NCI-H2171 treated with DMSO at 0.1 percent for 48 hours (cell line): ENCODE results near the gene DPP9.
"Not testable (repeated sequence)": the region's sequence is repeated elsewhere in the genome, so short reads cannot be mapped to it uniquely, and the experiment has no call there.

Source experiments
- DNase-seq: peaks from one replicate; lab custom pipeline; 2025; lab: John Stamatoyannopoulos, UW

The DPP9 gene

DNA sequence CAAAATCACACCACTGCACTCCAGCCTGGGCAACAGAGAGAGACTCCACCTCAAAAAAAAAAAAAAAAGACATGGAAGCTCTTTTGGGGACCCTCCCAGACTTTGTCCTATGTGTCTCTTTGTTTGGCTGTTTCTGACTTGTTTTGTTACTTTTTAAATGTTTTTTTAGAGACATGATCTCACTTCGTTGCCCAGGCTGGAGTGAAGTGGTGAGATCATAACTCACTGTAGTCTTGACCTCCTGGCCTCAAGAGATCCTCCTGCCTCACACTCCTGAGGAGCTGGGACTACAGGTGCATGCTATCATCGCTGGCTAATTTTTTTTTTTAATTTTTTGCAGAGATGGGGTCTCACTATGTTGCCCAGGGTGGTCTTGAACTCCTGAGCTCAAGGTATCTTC lies 16.4 kb upstream of the DPP9 start:
- DNase-seq: no peak

DNA sequence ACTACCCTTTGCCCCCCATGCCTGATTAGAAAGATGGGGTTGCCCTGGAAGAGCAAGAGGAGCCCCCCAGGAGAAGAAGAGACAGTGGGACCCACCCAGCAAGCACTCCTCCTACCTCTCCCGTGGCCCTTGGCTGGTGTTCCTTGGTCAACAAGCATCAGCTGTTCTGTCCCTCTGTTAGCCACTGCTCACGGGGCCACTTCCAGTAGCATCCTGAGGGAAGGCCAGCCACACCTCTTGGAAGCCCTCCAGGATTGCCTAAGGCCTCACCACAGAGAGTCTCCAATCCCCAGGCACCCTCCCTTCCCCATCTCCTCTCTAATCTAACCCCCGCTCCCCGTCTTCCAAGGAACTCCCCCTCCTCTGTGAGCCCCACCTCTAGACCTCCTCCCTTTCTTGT lies 15.1 kb upstream of the DPP9 start:
- no peak for DNase-seq

DNA sequence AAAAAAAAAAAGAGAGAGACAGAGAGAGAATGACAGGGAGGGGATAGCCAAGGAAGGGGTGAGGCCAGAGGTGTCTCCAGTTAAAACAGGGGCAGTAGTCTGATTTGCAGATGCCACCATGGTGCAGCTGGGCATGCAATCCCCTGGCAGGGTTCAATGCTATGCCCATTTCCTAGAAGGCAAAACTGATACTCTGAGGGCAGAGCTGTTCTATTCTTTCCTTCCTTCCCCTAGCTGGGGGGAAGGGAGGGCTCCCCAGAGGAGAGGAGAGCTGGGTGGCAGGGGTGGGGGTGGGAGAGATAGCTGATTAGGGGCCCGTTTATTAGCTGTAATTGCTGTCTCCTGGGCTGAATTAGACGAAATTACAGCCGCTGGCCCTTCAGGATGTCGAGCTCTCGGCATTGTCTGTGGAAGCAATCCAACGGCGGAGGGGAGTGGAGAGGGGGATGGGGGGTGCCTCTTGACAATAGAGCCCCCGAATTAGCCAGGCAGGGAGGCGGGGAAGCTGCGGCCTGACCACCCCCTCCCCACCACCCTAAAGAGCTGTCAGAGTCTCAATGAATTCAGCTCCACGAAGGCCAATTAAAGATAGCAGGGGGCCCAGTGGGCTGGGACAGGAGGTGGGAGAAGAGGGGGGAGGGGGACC lies 14.4 kb upstream of the DPP9 start:
- no peak for DNase-seq

DNA sequence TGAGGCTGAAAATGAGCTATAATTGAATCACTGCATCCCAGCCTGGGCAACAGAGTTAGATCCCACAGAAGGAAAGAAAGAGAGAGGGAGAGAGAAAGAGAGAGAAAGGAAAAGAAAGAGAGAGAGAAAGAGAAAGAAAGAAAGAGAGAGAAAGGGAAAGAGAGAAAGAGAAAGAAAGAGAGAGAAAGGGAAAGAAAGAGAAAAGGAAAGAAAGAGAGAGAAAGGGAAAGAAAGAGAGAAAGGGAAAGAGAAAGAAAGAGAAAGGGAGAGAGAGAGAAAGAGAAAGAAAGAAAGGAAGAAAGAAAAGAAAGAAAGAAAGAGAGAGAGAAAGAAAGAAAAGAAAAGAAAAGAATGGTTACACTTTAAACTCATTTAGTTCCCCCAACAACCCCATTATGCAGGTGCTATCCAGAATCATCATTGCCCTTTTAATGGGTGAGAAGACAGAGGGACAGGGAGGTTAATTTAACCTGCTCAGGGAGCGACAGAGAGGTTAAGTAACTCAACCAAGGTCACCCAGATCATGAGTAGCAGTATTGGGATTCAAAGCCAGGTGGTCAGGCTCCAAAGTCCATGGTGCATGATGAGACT lies 10.2 kb upstream of the DPP9 start:
- no peak for DNase-seq

DNA sequence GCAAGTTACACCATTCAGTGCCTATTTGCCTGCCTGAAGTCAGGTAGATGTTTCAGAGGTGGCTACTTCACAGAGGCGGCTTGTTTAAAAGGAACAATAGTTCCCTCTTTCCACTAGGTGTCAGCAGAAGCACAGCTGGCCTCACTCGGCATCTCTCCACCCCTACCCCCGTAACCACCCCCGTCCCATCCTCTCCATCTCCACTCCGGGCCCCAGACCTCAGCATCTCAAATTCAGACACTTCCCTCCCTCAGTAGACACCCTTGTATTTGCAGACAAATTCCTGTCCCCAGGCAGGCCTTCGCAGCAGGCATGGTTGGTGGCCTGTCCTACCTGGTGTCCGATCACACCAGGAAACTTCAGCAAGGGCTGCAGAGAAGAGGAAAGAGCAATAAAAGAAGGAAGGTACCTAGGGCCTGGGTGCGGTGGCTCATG lies 9.1 kb upstream of the DPP9 start:
- peak; percentile 79 for DNase-seq

DNA sequence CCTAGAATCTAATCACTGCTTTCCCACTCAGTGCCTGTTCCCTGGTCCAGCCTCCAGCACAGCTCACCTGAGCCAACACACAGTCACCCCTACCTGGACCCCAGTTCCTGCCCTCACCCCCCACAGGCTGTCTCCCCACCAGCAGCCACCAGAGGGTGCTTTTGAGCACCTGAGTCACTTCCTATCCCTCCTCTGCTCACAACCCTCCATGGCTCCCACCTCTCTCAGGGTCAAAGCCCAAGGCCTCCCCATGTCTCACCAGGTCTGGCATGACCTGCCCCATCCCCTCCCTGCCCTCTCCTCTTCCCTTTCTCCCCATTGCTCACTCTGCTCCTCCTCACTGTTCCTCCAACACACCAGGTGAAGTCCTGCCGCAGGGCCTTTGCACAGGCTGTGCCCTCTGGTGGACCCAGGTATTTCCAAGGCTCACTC lies 7.1 kb upstream of the DPP9 start:
- DNase-seq: no peak

DNA sequence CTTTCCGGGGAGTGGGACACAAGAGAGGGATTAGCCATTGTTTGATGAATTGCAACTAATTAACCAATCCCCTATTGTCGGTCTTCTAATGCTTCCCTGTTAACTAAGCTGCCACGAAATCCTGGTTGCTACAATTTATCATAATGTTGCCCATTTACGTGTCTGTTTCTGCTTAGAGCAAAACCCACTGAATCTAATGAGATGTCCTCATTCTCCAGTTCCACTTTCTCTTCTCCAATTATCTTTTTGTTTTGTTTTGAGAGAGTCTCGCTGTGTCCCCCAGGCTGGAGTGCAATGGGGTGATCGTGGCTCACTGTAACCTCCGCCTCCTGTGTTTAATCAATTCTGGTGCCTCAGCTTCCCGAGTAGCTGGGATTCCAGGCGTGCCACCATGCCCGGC lies 5.2 kb upstream of the DPP9 start:
- DNase-seq: no peak

DNA sequence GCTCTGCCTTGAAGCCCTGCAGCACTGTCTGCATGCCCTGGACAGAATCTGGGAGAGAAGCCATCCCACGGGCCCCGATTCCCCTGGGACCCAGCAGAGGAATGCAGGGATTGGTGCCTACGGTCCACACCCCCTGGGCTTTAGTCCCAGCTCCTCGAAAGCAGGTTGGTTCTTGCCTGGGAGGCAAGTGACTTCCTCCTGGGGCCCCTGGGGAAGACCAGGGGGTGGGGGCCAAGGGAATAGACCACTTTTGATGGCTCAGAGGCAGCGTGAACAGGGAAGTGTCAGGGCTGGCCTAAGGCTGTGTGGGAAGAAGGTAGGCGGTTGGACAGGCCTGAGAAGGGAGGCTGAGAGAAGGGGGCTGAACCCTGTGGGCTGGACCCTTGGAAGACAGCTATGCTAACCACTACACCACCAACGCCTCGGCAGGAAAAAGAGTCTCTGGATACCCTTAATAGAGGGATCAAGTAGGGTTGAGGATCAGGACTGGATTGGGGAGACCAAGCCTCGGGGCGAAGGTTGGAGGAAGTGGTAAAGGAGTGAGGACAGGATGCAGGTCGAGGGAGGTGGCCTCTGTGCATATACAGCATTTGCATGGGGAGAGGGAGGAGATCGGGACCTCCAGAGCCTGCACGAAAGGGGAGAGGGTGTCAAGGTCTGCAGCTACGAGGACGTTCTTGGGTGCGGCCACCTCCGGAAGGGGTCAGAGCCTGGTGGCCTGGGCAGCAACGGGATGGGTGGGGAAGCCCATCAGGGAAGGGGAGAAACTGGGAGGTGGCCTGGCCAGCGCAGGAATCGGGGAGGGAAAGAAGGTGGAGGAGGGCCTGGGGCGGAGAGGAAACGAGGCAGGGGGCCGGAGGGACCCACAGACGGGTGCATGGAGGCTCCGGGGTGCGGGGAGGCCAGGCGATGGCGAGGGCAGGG lies 709 bp downstream of the DPP9 start:
- peak; percentile 46 for DNase-seq

DNA sequence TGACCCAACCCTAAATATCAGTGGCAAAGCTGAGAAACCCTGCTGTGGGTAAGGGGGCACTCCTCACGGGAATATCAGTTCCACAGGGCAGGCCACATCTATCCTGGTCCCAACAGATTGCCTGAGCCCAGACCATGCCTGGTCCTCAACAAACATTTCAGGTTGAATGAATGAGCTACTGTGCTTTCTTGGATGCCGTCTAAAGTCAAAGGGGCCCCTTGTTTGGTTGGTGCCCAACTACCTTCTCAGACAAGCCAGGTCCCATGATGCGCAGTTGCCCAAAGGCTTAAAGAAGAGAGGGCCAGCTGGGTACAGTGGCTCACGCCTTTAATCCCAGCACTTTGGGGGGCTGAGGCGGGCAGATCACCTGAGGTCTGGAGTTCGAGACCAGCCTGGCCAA lies 2.4 kb downstream of the DPP9 start:
- no peak for DNase-seq

DNA sequence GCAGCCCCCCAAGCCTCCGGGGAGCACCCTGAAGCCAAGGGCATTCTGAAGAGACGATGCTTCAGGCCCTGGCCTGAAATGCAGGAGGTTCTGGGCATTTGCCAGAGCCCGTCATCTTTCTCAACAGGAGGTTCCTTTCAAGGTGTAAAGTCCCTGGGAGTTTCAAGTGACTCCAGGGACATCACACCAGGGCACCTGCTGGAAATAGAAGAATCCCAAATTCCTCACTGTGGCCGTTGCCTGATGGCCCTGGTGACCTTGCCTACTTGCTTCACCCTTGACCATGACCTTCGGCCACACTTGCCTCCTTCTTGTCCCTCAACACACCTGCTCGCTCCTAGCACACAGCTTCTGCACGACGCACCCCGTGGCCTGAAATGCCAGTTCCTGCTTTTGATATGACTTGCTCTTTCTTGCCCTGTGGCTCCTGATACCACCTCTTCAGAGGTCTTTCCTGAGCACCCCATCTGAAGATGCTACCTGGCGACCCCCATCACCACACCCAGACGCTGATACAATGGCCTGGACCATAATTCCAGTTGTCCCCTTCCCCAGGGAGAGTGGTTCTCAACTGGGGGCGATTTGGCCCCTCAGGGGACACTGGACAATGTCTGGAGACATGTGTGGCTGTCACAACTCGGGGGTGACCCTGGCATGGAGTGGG lies 3.5 kb downstream of the DPP9 start:
- DNase-seq: no peak

DNA sequence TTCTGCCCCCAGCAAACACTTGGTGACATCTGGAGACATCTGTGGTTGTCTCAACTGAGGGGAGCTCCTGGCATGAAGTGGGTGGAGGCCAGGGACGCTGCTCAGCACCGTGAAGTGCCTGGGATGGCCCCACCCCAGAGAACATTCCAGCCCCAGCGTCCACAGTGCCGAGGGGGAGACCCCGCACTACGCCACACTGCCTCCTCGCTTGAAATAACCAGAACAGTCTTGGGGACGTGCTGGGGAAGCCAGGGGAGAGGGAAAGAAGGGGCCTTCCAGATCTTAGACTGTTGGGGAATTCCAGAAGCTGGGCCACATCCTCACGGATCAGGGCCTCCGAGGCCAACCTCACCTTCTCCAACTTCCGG lies 4.2 kb downstream of the DPP9 start:
- DNase-seq: no peak

DNA sequence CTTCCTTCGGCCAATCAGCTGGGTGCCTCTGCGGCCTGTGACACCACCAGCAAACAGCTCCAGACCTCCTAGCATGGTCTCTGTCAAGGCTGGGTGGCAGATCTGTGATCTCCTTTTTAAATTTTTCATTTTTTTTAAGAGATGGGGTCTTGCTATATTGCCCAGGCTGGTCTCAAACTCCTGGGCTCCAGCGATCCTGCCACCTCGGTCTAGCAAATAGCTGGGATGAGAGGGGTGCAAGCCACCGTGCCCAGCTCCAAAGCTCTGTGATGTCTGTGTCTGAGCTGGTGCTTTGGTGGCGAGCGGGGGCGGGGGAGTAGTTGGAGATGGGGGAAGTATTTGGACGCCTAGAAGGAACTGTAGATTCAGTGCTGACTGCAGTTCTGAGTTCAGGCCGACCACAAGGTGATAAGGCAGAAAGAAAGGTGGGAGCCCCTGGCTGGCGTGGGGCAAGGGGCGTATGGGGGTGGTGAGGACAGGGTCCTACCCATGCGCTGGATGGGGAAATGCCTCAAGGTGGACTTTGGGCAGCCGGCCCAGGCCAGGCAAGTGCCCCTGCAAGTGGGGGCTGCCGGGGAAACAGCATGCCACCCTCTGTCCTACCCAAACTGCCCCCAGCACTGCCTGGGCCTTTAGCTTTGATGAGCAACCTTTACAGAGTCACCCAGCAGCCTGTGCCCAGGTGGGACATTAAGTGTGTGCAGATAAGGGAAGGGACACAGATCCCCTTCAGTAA lies 5.5 kb downstream of the DPP9 start:
- DNase-seq: no peak

DNA sequence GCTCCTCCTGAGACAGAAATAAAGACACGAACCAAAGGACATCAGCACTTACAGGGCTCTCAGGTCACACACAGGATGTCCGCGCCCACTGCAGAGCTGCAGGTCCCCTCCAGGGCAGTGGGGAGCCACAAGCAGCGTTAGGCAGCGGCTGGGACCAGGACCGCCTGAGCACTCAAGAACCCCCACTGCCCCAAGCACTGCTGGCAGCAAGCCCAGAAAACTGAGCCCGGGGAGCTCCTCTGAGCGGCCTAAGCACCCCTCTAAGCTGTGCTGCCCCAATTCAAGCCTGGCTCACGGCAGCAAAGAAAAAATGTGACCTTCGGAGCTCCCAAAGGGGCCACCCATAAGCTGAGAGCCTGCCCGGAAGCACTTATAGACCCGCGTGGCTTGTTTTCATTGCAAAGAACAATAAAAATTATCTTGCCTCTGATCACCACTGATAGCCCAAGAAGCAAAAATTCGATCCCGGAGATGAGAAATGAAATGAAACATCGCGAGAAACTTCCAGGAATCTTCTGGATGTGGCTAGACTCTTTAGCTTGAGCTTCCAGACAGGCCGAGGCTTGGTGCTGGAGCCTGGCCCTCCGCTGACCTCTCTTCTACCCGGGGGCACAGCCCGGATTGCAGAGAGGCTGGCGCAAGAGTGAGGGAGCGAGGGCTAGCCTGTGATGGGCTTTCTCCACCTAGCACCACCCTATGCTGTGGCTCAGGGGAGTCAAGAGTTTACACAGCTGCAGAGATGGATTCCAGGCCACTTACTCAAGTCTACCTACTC lies 6.3 kb downstream of the DPP9 start:
- no peak for DNase-seq

DNA sequence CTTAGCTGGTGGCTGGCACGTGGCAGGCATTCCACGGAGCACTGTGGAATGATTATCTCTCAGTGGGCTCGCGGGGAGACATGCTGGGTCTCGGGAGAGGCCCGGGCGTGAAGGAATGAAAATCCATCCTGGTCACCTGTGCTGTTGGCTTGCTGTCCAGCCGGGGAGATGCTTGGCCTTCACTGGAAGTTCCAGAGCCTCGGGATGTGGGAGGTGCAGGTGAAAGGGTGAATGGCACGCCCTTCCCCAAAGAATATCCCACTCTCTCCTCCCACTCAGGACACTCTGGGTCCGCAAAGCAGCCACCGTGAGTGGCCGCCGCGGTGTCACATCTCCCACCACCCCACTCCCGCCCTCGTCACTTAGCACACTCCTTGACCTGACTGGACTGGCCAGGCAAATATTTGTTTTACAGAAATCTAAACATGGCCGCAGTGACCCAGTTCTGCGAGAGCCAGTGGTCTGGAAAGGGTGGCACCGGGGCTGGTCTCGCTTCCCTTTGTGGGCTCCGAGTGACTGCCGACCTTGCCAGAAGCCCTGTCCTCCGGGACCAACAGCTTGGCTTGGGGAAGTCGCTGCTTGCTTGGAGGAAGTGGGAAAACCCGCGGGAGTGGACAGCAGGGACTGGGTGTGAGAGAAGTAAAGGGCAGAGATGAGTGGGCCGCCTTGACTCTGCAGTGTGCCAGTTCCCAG lies 8.0 kb downstream of the DPP9 start:
- no peak for DNase-seq

DNA sequence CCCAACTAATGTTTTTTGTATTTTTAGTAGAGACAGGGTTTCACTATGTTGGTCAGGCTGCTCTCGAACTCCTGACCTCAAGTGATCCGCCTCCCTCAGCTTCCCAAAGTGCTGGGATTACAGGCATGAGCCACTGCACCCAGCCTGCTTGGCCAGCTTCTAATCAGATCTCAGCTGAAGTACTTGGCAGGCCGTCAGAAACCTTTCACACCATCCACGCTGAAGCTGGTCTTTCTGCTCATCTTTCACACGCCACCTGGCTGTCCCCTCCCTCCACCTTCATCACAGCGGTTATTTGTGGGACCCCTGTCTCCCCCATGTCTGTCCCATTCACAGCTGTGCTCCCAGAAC lies 8.5 kb downstream of the DPP9 start:
- DNase-seq: not testable (repeated sequence)

DNA sequence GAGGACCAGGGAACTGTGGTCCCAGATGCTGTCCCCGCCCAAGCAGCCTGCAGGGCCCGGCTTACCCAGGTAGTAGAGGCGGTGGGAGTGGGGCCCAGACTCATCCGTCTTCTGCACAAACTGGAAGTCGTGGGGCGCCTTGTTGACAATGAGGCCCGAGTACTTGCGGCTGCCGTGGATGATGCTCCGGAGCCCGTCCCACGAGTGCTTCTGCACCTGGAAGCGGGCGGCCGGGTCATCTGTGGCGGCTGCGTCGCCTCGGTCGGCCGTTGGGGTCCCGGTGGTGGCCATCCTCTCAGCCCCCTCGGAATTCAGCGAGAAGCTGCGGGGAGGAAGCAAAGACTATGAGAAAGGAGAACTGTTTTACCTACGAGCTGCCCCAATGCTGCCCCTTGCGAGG lies 9.6 kb downstream of the DPP9 start:
- DNase-seq: no peak

DNA sequence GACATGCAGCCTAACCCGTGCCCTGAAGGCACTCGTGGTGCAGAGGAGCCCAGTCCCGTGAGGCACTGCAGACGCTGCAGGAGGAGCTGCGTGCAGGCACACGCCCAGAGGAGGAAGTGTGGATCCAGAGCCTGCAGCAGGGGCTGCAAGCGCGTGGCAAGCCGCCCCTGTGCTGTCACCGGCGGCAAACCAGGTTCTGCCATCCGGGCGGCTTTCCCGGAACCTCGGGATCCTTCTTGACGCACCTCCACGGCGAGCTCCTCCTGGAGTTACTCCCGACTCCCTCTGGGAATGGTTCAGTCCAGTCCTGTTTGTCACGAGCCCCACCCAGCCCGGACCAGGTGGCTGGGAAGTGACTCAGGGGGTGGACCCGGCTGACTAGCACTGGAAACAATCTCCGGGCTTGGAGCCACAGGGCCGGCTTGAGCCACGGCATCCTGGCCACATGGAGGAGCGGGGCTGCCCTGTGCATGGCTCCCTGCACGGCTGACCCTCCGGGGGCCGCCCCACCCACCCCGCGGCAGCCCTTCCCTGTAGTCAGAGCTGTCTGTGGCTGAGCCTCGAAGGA lies 10.2 kb downstream of the DPP9 start:
- DNase-seq: no peak

DNA sequence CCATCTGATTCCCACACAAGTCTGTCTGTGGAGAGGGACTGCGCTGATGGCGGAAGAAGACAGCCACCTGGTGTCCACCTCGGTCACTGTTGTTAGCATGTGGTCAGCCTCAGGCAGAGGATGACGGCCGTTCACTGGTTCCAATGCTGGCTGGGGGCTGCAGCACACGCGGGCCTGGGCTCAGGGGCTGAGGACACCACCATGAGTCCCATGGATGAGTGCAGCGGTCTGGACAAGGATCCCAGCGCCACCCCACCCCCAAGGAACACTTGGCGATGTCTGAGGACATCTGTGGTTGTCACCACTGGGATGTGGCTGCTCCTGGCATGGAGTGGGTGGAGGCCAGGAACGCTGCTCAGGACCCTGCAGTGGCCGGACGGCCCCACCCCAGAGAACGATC lies 10.9 kb downstream of the DPP9 start:
- no peak for DNase-seq

DNA sequence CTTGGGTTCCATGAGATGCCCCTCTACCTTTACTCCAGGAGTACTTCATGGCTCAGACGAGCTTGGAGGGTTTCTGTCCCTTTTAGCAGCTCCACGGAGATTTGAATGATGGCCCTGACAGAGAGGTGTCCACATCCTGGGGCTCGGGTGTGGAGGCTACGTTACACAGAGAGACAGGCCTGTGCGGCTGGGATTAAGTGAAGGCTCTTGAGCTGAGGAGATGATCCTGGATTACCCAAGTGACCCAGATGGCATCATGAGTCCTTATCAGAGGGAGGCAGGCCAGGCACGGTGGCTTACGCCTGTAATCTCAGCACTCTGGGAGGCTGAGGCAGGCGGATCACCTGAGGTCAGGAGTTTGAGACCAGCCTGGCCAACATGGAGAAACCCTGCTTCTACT lies 12.4 kb downstream of the DPP9 start:
- no peak for DNase-seq

DNA sequence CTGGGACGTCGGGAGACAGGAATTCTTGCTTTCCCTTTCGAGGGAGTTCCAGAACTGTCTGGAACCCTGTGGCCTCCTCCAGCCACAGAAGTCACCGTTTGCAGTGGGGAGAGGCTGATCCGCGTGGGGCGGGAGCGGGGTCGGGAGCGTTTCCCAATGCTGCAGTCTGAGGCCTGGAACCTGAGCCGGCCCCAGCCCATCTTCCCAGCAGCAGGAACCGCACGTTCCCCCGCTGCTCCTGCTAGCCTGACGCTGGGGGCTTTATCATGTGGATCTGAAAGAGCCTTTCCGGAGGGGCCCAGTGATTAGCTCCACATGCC lies 13.4 kb downstream of the DPP9 start:
- DNase-seq: no peak
